NCI-H1092 (cell line): Measurements from ENCODE around the gene IDS.
"Not testable (repeated sequence)": the region's sequence is repeated elsewhere in the genome, so short reads cannot be mapped to it uniquely, and the experiment has no call there.

Experiments
- DNase-seq: peaks from one replicate; lab custom pipeline; 2025; lab: John Stamatoyannopoulos, UW

Gene IDS

DNA sequence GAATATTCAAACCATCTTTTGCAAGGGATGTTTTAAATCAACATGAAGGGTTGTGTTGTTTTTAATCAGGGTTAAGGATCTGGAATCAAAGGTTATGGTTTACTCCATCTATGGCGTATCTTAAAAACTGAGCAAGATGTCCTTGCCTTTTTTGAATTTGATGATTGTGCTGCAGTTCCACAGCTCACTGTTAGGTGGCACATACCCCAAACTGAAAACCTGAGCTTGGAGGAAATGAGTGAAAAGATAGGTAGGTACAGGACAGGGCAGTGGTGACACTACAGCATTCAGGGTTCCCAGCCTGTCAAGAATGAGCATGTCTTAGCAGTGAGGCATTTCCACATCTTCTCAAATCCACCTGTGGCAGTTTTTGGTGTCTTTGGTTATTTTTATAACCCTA is 22.6 kb upstream of the IDS start:
- no peak for DNase-seq

DNA sequence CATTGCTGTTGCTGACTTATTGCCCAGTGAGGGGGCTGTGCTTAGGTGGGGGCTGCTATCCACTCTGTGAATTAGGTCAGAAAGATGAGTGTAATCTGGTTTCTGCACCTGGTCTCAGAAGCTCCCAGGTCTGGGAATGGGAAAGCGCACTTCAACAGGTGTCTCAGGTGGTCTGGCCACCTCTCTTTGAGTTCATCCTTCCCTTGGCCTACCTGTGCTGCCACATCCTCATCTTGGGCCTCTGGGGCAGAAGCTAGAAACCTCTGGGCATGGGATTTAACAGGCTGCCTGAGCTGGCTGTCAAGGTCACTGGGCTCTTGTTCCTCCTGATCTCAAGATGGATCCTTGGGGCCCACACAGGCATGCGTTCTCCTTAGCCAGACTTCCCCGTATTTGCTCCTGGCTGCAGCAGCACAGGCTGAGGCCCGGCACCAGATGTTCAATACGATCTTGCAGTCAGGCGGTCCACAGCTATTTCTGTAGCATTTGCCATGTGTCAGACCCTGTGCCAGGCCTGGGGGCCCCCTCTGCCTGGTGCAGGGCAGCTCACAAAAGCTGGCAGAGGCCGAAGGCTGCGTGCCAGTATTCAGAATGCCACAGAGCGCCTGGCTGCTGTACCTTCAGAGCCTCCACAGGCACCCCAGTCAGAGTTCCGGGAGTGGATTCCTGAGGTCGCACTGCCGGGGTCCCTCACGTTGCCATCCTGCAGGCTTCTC is 21.4 kb upstream of the IDS start:
- DNase-seq = not testable (repeated sequence)

DNA sequence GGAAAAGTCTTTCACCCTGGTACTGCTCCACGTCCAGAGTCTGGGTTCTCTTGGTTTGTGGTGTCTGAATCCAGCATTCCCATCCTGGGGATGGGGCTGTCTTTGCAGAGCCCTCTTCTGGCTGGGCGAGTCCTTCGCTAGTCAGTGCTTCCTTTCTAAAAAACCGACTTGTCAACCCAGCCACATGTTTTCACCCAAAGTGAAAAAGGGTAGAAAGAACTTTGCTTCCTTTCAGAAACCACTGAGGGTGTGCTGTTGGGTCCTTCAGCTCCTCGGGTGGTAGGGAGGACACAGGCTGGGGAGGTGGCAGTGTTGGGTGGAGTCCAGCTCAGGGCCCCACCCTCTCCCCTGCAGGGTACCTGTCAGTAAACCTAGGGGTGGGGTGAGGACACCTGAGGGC is 20.8 kb upstream of the IDS start:
- DNase-seq = not testable (repeated sequence)

DNA sequence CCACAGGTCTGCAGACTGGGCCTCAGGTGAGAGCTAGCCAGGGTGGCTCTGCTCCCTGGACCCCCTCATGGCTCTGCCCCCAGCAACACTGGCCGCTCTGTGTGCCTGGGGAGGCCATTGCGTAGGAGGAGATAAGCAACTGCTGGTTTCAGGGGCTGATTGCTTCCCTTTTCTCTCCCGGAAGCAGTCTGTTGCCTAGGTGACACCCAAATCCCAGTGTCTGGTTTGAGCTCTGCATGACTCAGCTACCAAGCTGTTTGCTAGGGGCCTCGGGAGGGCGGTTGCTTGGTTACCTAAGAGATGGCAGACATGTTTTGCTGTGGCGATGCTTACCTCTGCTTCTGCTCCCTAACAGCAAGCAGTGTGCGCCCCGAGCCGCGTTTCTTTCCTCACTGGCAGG is 20.3 kb upstream of the IDS start:
- DNase-seq = peak; percentile 5

DNA sequence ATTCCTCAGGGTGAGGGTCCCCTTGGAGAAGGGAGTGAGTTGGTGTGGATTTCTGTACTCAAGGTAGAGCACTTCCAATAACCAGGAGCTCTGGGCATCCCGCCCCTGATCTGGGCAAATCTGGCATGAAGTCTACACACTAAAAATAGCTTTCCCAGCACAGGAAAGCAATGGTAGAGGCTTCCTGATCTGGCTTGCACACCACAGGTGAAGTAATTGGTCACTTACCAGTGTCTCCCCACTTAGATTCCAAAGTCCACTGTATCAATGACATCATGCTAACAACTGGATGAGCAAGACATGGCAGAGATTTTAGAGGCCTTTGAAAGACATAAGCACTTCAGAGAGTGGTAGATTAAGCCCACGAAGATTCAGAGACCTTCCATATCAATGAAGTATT is 17.8 kb upstream of the IDS start:
- no peak for DNase-seq

DNA sequence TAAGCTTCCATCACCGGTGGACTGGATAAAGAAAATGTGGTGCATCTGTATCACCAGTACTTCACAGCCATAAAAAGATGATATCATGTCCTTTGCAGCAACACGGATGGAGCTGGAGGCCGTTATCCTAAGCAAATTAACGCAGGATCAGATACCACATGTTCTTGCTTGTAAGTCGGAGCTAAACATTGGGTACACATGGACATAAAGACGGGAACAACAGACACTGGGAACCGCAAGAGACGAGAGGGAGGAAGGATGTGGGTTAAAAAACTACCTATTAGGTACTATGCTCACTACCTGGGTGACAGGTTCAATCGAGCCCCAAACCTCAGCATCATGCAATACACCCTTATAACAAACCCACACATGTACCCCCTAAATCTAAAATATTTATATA is 16.3 kb upstream of the IDS start:
- DNase-seq = no peak

DNA sequence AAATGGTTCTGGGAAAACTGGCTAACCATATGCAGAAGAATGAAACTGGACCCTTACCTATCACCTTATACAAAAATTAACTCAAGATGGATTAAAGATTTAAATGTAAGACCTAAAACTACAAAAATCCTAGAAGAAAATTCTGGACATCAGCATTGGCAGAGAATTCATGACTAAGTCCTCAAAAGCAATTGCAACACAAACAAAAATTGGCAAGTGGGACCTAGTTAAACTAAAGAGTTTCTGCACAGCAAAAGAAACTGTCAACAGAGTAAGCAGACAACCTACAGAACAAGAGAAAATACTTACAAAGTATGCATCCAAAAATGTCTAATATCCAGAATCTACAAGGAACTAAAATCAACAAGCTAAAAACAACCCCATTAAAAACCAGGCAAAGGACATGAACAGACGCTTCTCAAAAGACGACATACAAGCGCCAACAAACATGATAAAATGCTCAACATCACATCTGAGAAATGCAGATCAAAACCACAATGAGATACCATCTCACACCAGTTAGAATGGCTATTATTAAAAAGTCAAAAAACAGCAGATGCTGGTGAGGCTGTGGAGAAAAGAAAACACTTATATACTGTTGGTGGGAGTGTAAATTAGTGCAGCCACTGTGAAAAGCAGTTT is 15.7 kb upstream of the IDS start:
- not testable (repeated sequence) for DNase-seq

DNA sequence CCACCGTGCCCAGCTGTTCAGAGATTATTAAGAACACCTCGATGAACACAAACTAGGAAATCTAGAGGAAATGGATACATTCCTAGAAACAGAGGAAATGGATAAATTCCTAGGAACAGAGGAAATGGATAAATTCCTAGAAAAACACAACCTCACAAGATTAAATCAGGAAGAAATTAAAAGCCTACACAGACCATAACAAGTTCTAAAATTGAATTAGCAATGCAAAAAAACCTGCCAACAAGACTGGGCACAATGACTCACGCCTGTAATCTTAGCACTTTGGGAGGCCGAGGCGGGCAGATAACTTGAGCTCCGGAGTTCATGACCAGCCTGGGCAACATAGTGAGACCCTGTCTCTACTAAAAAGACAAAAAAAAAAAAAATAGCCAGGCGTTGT is 13.1 kb upstream of the IDS start:
- DNase-seq = no peak

DNA sequence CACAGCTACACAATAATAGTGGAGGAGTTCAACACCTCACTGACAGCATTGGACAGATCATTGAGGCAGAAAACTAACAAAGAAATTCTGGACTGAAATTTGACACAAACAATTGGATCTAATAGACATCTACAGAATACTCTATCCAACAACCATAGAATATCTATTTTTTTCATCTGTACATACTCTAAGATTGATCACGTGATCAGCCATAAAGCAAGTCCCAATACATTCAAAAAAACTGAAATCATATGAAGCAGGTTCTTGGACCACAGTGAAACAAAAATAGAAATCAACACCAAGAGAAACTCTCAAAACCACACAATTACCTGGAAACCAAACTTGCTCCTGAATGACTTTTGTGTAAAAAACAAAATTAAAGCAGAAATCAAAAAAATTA is 12.2 kb upstream of the IDS start:
- DNase-seq = no peak

DNA sequence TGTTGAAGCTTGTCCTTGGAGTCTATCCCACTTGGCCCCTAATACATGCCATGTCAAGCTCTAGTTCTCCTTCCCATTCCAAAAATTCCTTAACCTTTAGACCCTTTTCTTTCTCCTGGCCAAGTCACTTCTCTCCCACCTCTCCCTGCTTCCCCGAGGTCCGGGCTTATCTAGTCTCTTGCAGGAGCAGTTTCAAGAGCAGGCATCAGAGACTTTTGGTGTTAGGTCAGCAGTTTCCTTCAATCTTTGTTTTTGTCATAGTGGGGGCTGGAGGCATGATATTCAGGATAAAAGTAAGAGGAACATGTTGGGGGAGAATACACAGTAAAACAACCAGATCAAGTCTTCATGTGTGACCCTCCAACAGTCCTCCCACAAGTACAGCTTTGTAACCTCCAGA is 11.5 kb upstream of the IDS start:
- no peak for DNase-seq

DNA sequence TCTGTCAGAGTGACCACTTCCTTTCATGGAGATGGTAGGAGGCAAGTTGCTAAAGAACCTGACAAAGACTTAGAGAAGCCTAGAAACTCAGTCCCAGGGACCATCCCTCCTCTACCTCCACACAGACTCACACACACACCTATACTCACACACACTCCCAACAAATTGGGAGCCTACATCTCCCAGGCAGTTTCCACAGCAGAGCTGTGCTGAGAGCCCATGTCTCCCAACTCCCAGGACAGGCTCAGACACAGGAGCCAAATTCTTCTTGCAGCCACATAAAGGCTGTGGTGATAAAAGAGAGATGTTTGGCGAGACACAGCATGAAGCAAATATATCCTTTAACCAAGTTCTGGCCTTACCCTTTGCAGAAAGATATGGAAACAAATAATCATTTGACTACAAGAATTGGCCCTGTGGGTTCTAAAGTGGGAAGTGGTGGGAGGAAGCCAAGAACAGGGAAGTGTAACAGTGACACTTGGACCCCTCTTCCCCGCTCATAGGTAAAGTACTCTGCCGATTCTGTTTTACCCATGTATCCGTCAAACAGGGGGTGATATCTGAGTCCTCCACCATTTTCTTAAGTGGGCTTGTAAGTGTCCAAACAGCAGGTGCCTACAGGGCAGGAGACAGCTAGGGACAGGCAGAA is 11.0 kb upstream of the IDS start:
- no peak for DNase-seq

DNA sequence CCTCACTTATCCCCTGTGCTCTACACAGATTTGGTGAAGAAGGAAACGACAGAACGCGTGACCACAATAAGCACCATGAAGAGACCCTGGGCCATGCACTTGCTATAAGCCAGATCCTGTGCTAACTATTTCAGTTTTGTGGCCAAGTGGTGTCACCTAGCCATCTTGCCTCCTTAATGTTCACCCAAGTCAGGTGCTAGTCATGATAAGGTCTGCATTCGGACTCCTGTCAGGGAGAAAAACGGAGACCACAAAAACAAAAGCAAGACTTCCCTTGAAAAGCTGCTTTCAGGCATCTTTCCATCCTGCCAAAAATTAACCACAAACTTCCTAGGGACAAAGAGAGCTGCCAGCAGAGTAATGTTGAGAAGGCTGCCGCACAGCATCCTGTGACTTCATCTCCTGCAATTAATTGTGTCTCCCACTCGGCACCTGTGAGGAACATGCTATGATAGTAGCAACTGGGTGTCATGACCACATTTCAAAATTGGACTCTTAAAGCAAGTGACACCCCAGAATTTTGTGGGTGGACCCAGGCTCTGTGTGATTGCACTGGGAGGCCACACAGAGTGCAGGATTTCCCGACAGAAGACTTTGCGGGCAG is 8.8 kb upstream of the IDS start:
- no peak for DNase-seq

DNA sequence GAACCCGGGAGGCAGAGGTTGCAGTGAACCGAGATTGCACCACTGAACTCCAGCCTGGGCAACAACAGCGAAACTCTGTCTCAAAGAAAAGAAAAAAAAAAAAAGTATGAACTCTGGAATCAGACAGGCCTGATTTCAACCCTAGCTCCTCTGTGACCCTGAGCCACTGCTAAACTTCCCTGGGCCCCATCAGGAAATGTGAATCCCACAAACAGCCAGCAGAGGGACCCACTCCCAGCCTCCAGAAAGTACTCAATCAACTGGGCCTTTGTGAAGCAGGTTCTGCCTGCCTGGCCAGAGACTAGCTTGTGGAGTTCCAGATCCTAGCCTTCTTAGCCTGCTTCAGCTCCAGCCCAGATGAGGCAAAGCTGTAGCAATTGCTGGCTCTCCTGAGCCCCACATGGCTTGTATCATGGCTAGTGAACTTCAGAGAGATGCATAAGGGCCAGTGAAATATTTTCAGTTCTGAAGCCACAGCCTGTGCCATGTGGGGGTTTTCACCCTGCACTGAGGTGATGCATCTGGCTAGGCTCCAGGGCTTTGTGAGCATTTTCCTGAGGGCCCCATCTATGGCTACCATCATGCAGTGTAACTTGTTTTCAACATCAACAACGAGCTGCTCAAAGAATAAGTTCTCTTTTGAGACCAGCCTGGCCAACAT is 7.2 kb upstream of the IDS start:
- peak; percentile 27 for DNase-seq

DNA sequence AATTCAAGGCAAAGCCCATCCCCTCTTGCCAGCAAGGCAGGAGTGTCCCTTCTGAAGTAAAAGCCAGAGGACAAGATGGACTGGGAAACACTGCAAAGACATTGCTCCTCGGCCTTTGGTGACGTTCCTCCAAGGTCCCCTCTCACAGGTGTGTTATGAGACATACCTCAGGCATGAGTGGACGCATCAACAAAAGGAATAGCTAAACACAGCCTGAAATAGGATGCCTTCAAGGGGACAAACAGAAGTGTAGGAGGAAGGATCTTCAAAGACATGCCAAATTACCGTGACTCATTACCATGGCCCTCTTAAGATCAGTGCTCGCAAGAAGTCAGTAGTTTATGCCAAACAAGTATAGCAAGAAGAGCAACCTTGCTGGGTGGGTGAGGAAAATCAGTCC is 6.0 kb upstream of the IDS start:
- DNase-seq = no peak

DNA sequence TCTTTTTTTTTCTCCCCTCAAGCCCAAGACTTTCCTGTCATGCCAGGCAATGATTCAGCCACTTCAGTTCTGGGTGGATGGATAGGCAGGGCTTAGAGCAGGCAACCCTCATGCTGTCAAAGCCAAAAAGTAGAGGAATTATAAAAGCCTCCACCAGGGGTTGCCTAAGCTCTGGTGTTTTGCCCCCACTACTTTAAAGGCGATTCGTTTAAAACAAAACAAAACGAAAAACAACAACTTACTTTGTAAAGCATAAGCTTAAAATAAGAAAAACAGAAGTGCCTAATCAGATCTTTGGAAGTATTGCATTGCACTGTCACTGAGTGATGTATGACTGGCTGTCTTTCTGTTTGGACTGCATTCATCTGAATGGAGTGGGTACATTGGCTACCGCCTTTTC is 5.3 kb upstream of the IDS start:
- no peak for DNase-seq

DNA sequence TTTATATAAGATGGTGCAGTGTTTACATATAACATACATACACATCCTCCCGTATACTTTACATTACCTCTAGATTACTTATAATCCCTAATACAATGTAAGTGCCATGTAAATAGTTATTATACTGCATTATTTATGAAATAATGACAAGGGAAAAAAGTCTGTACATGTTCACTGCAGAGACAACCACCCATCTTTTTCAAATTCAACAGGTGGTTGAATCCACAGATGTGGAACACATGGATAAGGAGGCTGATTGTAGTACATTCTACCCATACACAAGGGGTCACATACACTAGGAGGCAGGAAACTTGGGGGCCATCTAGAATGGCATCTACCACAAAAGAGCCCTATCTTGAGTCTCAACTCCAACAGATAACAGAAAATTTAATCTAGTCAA is 3.4 kb upstream of the IDS start:
- DNase-seq = no peak

DNA sequence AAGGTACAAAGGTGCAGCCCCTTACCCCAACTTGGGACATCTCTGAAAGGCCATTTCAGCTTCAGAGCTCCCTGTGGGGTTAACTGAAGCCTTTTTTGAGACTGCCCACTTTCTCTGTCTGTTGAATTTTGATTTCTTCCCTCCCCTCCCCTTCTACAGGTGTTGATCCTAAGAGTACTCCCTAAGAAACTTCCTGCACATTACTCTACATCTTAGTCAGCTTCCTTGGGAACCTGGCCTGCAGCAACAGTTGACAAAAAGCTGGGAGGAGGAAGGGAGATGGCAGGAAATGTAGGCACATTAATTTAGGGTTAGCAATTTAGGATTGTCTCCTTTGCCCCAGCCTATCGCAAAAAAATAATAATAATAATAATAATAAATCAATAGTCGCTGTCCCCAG is 1.2 kb upstream of the IDS start:
- DNase-seq = no peak

DNA sequence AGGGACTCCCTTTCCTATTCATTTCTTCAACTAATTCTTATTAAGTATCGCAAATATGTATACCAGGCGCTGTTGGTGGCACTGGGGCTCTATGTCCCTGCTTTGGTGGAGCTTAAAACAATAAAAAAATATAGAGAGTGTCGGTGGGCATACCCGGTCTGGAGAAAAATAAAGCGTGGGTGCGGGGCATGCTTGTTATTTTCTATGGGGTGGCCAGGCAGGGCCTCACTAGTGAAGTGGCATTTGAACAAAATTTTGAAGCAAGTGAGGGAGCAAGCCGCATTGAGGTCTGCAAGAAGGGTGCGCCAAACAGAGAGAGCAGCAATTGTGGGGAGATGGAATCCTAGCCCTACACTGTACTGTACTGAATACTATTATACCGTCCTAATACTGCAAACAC is 565 bp upstream of the IDS start:
- DNase-seq = no peak

DNA sequence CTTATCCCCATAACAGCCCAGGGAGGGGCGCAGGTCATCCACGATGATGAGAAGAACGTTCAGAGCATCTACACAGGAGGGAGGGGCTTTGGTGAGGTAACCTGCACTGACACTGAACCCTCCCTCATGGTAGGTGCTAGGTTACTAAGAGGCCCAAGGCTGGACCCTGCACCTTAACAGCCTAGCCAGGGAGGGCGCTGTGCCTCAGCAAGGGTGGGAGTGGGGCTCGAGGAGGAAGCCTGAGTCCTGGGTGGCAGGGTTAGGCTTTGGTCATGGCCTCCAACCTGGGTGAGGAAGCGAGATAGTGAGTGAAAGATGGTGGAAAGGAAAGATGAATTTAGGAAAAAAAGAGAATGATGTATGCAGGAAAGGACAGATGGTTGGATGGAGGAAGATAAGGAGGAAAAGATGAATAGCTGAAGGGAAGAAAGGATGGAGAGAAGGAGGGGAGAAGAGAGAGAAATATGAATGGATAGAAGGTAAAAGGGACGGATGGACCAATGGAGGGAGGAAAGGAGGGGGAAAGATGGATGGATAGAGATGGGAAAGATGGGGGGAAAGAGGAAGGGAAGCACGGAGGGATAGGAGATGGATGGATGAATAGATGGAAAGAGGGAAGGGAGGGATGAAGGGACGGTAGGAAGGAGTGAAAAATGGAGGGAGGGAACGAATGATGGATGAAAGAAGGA is 736 bp downstream of the IDS start:
- DNase-seq = peak; percentile 13

DNA sequence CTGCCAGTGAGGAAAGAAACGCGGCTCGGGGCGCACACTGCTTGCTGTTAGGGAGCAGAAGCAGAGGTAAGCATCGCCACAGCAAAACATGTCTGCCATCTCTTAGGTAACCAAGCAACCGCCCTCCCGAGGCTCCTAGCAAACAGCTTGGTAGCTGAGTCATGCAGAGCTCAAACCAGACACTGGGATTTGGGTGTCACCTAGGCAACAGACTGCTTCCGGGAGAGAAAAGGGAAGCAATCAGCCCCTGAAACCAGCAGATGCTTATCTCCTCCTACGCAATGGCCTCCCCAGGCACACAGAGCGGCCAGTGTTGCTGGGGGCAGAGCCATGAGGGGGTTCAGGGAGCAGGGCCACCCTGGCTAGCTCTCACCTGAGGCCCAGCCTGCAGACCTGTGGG is 1.7 kb downstream of the IDS start:
- DNase-seq = not testable (repeated sequence)

DNA sequence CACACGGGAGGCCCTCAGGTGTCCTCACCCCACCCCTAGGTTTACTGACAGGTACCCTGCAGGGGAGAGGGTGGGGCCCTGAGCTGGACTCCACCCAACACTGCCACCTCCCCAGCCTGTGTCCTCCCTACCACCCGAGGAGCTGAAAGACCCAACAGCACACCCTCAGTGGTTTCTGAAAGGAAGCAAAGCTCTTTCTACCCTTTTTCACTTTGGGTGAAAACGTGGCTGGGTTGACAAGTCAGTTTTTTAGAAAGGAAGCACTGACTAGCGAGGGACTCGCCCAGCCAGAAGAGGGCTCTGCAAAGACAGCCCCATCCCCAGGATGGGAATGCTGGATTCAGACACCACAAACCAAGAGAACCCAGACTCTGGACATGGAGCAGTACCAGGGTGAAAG is 2.2 kb downstream of the IDS start:
- DNase-seq = not testable (repeated sequence)

DNA sequence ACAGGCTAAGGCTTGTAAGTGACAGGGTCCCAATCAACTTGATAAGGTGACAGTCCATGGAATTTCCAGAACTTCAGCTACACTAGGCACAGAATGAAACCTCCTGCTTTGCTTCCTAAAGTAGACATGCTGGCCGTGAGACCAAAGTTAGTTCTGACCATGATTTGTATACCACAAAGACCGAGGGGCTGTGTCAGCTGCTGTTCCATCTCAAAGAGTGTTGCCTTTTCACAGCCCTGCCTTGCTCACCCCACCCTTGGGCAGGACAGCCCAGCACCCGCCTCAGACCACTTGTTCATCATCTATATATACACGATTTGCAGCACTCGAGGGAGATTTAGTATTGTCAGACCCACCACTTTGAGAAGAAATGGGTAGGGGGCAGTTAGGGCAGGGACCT is 5.3 kb downstream of the IDS start:
- DNase-seq = no peak
